ENCODE data around the gene FXYD2.

GRCh38 chr11:117819096-117820040, 5.2 kb downstream of the FXYD2 start:
- TF ChIP-seq CTCF (IDR thresholded peaks at IDR 0.05 in 2 of 3, conservative IDR thresholded peaks at IDR 0.05 in 1 of 3; ENCODE audit: control insufficient read depth in 2 of 3, extremely low read depth in 1 of 3, insufficient read depth in 1 of 3, low read depth in 3 of 3, low read length in 3 of 3) (peak; percentile 61 to 82 (median 65)), GABPA (IDR thresholded peaks at IDR 0.05; ENCODE audit: low read depth) (no peak), KDM1A (IDR thresholded peaks at IDR 0.05; ENCODE audit: borderline replicate concordance) (no peak), SIX5 (IDR thresholded peaks at IDR 0.05; ENCODE audit: low read depth, low read length, severe bottlenecking) (no peak), SRF (IDR thresholded peaks at IDR 0.05; ENCODE audit: low read depth in 2 of 2, low read length in 2 of 2) (no peak), ZZZ3 (IDR thresholded peaks at IDR 0.05; ENCODE audit: control insufficient read depth, insufficient read length, low read depth) (no peak)
